GM12878 (cell line): ENCODE data around the gene ERC2. TPM values are rescaled to one million over a fixed set of nuclear protein-coding genes. Genes with fewer than 3 reads are reported as not detected.
A peak's percentile ranks its signal among the peaks of the same experiment; 100 is the strongest.

ENCODE experiments used
- ATAC-seq: fragments of 200-7000 bp; cut with Tn5 transposase; 3 replicates; pipeline ENCODE4 v1.9.1; 2020; ENCODE audit warnings: mild to moderate bottlenecking, moderate library complexity
- BruUV-seq: library from RNA; stranded (reverse); fragments of 400-500 nt; replicated peaks from 2 replicates; lab custom pipeline; 2021; lab: Mats Ljungman, UMichigan
- CTCF ChIA-PET: fragments of 300-600 bp; sonication (Branson Sonifier 250); formaldehyde crosslinking; extraction: SDS; loops from one replicate; lab custom pipeline; 2021; ENCODE audit warnings: inconsistent platforms; lab: Yijun Ruan, JAX
- POLR2A ChIA-PET: fragments of 350-600 bp; formaldehyde crosslinking; extraction: SDS; loops from one replicate; lab custom pipeline; 2021; ENCODE audit warnings: inconsistent platforms; lab: Charles Lee
- RAD21 ChIA-PET: fragments of 300-600 bp; sonication (Branson Sonifier 250); formaldehyde crosslinking; loops from one replicate; lab custom pipeline; 2023; ENCODE audit warnings: antibody characterized with exemption; ENCODE audit not compliant: unreplicated experiment; lab: Charles Lee
- SMC1A ChIA-PET: fragments of 300-600 bp; sonication (Branson Sonifier 250); formaldehyde crosslinking; loops from one replicate; lab custom pipeline; 2023; ENCODE audit not compliant: unreplicated experiment, uncharacterized antibody; lab: Charles Lee
- DNase-seq: peaks from one replicate; pipeline ENCODE4 v3.0.0-alpha.2; 2011; ENCODE audit warnings: low read depth, low spot score
- FAIRE-seq: peaks from 3 replicates; lab custom pipeline; 2011; peaks lifted over from hg19 to GRCh38; lab: Jason Lieb, UNC
- H2AFZ ChIP-seq: 2 replicates; pipeline ENCODE4 v1.6.0; 2011; ENCODE audit warnings: low read depth, low read length, control low read depth; ENCODE audit not compliant: control insufficient read depth
- H3K27ac ChIP-seq: 2 replicates; pipeline ENCODE4 v1.5.1; 2011; ENCODE audit warnings: control low read depth; ENCODE audit not compliant: control insufficient read depth, insufficient read depth
- H3K27me3 ChIP-seq, 2 experiments: replicated peaks in 1 of 2; 2 replicates each; pipeline versions ENCODE4 v1.6.0 to v1.6.1; 2011; ENCODE audit warnings: low read length in 1 of 2; ENCODE audit not compliant: control insufficient read depth in 2 of 2, insufficient read depth in 2 of 2
- H3K36me3 ChIP-seq, 2 experiments: 2 replicates each; pipeline ENCODE4 v1.5.1; 2011; ENCODE audit warnings: low read length in 1 of 2; ENCODE audit not compliant: control insufficient read depth in 2 of 2, insufficient read depth in 2 of 2
- H3K4me1 ChIP-seq: 2 replicates; pipeline ENCODE4 v1.6.1; 2011; ENCODE audit warnings: mild to moderate bottlenecking, low read length, moderate library complexity, mixed read lengths; ENCODE audit not compliant: control insufficient read depth, insufficient read depth
- H3K4me2 ChIP-seq: 2 replicates; pipeline ENCODE4 v1.6.0; 2011; ENCODE audit warnings: control low read depth; ENCODE audit not compliant: control insufficient read depth, insufficient read depth
- H3K4me3 ChIP-seq: fragments of 200-600 bp; sonication (generic); 2 replicates; pipeline ENCODE4 v1.5.1; 2016
- H3K79me2 ChIP-seq: 2 replicates; pipeline ENCODE4 v1.6.0; 2011; ENCODE audit warnings: low read length; ENCODE audit not compliant: control insufficient read depth, insufficient read depth
- H3K9ac ChIP-seq: 2 replicates; pipeline ENCODE4 v1.8.0; 2011; ENCODE audit warnings: low read length, control low read depth, mixed read lengths; ENCODE audit not compliant: control insufficient read depth, insufficient read depth
- H3K9me3 ChIP-seq: replicated peaks from 3 replicates; pipeline ENCODE4 v1.5.1; 2011; ENCODE audit warnings: mild to moderate bottlenecking, low read length; ENCODE audit not compliant: control insufficient read depth, insufficient read depth
- H4K20me1 ChIP-seq: 2 replicates; pipeline ENCODE4 v1.6.0; 2011; ENCODE audit not compliant: control insufficient read depth, insufficient read depth
- CTCF ChIP-seq, 3 experiments: IDR thresholded peaks in 2 of 3; conservative IDR thresholded peaks in 1 of 3; 2 replicates each; pipeline ENCODE4 v1.5.1; 2011; ENCODE audit warnings: low read depth in 3 of 3, low read length in 3 of 3, mild to moderate bottlenecking in 3 of 3, control low read depth in 2 of 3, moderate library complexity in 2 of 3, inconsistent platforms in 1 of 3, mixed read lengths in 1 of 3; ENCODE audit not compliant: control insufficient read depth in 2 of 3, insufficient read depth in 1 of 3; ENCODE audit errors: extremely low read depth in 1 of 3
- HDGF ChIP-seq: fragments of 450-650 bp; IDR thresholded peaks from 2 replicates; pipeline ENCODE4 v1.6.1; 2016; ENCODE audit warnings: antibody characterized with exemption
- KLF5 ChIP-seq: fragments of 450-650 bp; IDR thresholded peaks from 2 replicates; pipeline ENCODE4 v1.6.1; 2014; ENCODE audit warnings: mild to moderate bottlenecking; ENCODE audit not compliant: partially characterized antibody
- NFYB ChIP-seq: IDR thresholded peaks from 2 replicates; pipeline ENCODE4 v1.6.1; 2011; ENCODE audit warnings: low read depth, mild to moderate bottlenecking, low read length, improper control_type of control experiment, moderate library complexity; ENCODE audit not compliant: insufficient read depth
- SREBF1 ChIP-seq: IDR thresholded peaks from 2 replicates; pipeline ENCODE4 v1.6.1; 2012; ENCODE audit warnings: mild to moderate bottlenecking, low read length
- USF1 ChIP-seq: IDR thresholded peaks from 2 replicates; pipeline ENCODE4 v1.6.1; 2011; ENCODE audit warnings: borderline replicate concordance, low read depth, mild to moderate bottlenecking, moderate library complexity, mixed read lengths, low read length; ENCODE audit not compliant: insufficient read depth; ENCODE audit errors: extremely low read length
- USF2 ChIP-seq: IDR thresholded peaks from 2 replicates; pipeline ENCODE4 v1.6.1; 2011; ENCODE audit warnings: low read depth, low read length, improper control_type of control experiment, borderline replicate concordance
- WGBS: methylation state at CpG from one replicate; pipeline ENCODE4 v1.1.6; 2016; ENCODE audit warnings: low lambda C conversion rate; ENCODE audit not compliant: insufficient replicate concordance, insufficient coverage; ENCODE audit errors: missing lambda C conversion rate; 5-methylcytosine and 5-hydroxymethylcytosine counted together
- in situ Hi-C: fragments of 300-500 bp; cut with MboI; formaldehyde crosslinking; loops from 9 replicates; pipeline ENCODE4 v1.14.3; 2018; ENCODE audit warnings: mixed read lengths
- intact Hi-C: fragments of 100-400 bp; cut with micrococcal nuclease; formaldehyde crosslinking; loops from one replicate; pipeline ENCODE4 v1.14.2; 2022; ENCODE audit not compliant: unreplicated experiment
- polyA plus RNA-seq, 11 experiments: library from polyadenylated mRNA; depleted of rRNA in 4 of 11; unstranded in 6 of 11; stranded (reverse) in 5 of 11; fragments of >200 nt; fragmentation: Nextera tagmentation in 4 of 11; fragmentation: Illumina TruSeq in 1 of 11; extraction: Ambion mirVana in 4 of 11; extraction: Trizol in 1 of 11; gene quantifications; 1 replicate in 1 of 11; 2 replicates in 10 of 11; pipeline versions ENCODE4 v1.2.1 to v1.2.3, GENCODE V29; 2011 to 2016; ENCODE audit warnings: inconsistent platforms in 2 of 11, missing spikeins in 2 of 11, low read depth in 1 of 11
- total RNA-seq, 4 experiments: library from RNA; depleted of rRNA in 3 of 4; stranded (reverse); fragments of >200 nt in 3 of 4; fragmentation: Illumina TruSeq in 1 of 4; extraction: Trizol in 1 of 4; gene quantifications; 2 replicates each; pipeline versions ENCODE4 v1.2.1 to v1.2.3, GENCODE V29; 2013 to 2021

Gene ERC2
- total and polyA plus RNA-seq, 10 of the 15 experiments (the other 5 are each of a cell fraction or from before 2014, with no cell fraction given), result 0.06 to 1.4 (median 0.12) TPM; not detected in 3

DNA sequence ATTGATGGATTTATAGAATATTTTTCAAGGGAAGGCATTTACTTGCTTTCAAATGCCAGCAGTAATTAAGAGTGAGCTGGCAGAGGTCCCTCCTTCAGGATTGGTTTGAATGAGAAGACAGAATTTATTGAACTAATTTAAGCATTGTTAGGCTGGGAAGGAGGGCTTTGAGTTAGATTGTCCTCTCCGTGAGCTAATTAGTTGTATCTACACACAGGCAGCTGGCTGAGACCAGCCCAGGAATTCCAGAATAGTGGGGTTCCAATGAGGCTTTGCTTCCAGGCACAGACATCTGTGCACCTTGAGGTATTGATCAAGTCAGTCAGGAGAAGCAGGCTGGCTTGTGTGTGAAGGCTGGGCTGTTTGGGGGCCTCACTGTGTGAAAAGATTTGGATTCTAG lies 857.1 kb downstream of the ERC2 start (continued):
- TF ChIP-seq USF2 (no peak), SREBF1 (no peak), KLF5 (no peak)
- TF ChIP-seq, all 136 proteins: peak for 0

- no peaks in the 10 kb centered on the region for H3K79me2 ChIP-seq
- ChIA-PET POLR2A (interaction anchor here (1.3 to 1.5 kb wide), 2 partner anchors 51 to 78 kb away, joined by 3 read pairs; no protein-coding TSS in a partner anchor), CTCF (interaction anchor here (0.6 to 2.9 kb wide), 3 partner anchors 11 to 1179 kb away, joined by 3 to 14 read pairs (median 3); no protein-coding TSS in a partner anchor), RAD21 (interaction anchor here (1.5 kb wide), 1 partner anchor 112 kb away, joined by 4 read pairs; no protein-coding TSS in a partner anchor)
- 0 out of 2 replicates have a peak overlapping the region, but pooled peaks have one; percentile 25 for H2AFZ ChIP-seq
- ATAC-seq (no peak), DNase-seq (no peak), FAIRE-seq (no peak)
- peaks cover 26% of the 10 kb centered on the region for H3K4me1 ChIP-seq
- no peaks in the 10 kb centered on the region for H3K36me3 ChIP-seq
- peak; percentile 79 for TF ChIP-seq NFYB
- peak; percentile 57 for TF ChIP-seq USF1
- TF ChIP-seq KLF5, result no peak
- TF ChIP-seq HDGF, result no peak
- peak in 1 of 3 experiments; percentile 2; a peak in 1 of 6 replicates for TF ChIP-seq CTCF (IDR thresholded peaks at IDR 0.05 in 2 of 3, conservative IDR thresholded peaks at IDR 0.05 in 1 of 3; ENCODE audit: control insufficient read depth in 2 of 3, extremely low read depth in 1 of 3, insufficient read depth in 1 of 3, low read depth in 3 of 3, low read length in 3 of 3)
- TF ChIP-seq, all 136 proteins: peak for 3
- Histone ChIP-seq H3K27ac (no peak overlapping the region), H3K9ac (no peak overlapping the region), H3K9me3 (no peaks in the 10 kb centered on the region; the same call in 2 of the 3 replicates), H3K4me2 (peak overlapping the region; percentile 51; the same call in 1 of the 2 replicates), H4K20me1 (no peaks in the 10 kb centered on the region), H3K4me3 (no peak overlapping the region), H3K27me3 (no peaks in the 10 kb centered on the region)
- intact Hi-C loops, result loop anchor here (5.0 kb wide), 3 partner anchors 68 to 122 kb away; partner anchors contain the start of gene WNT5A
- SMC1A ChIA-PET, result interaction anchor here (1.2 to 3.2 kb wide), 5 partner anchors 11 to 82 kb away, joined by 4 to 37 read pairs (median 9); no protein-coding TSS in a partner anchor
- in situ Hi-C loops, result no loop called here
- no TSS peak for BruUV-seq
- 84% methylated on average over 10 of the region's 10 CpGs for WGBS
Observed at GRCh38 chr3:55609230-55609827, 858.9 kb downstream of the ERC2 start.
